Amniotic stem cell (primary cell): ENCODE data around the gene FZD7.

Experiments used
- DNase-seq: peaks from one replicate; lab custom pipeline; 2025; lab: John Stamatoyannopoulos, UW

Gene FZD7

GRCh38 chr2:202067589-202067988 lies 33.9 kb downstream of the FZD7 start:
- no peak for DNase-seq

GRCh38 chr2:202069170-202070067 lies 35.8 kb downstream of the FZD7 start:
- DNase-seq, result no peak

- DNase-seq, result no peak
These were observed 37.5 kb downstream of the FZD7 start for GRCh38 chr2:202071107-202071506.

- DNase-seq, result no peak
These were observed 38.6 kb downstream of the FZD7 start for GRCh38 chr2:202072226-202072625.

GRCh38 chr2:202072737-202073401 lies 39.2 kb downstream of the FZD7 start, which contains the start of gene KIAA2012:
KIAA2012 (plus strand) TSS chr2:202073255; CDS start chr2:202073628, 373 bp downstream.
- DNase-seq, result no peak

GRCh38 chr2:202074324-202074723 lies 40.7 kb downstream of the FZD7 start:
- DNase-seq, result no peak

- DNase-seq, result no peak
These were observed 45.7 kb downstream of the FZD7 start for GRCh38 chr2:202079310-202079709.

- no peak for DNase-seq
These were observed 50.6 kb downstream of the FZD7 start for GRCh38 chr2:202084265-202084664.
